BE2C (cell line): ENCODE results near the gene FAM118B.

Experiments used
- DNase-seq: peaks from one replicate; pipeline ENCODE4 v3.0.0-alpha.2; 2020
- H3K27me3 ChIP-seq: fragments of 250-450 bp; sonication (Bioruptor Pico); 2 replicates; pipeline ENCODE4 v1.5.1; 2020; ENCODE audit warnings: mild to moderate bottlenecking
- H3K36me3 ChIP-seq: fragments of 250-450 bp; sonication (Bioruptor Pico); 2 replicates; pipeline ENCODE4 v1.5.1; 2020; ENCODE audit warnings: mild to moderate bottlenecking
- H3K4me1 ChIP-seq: fragments of 250-450 bp; sonication (Bioruptor Pico); 2 replicates; pipeline ENCODE4 v1.5.1; 2020
- H3K4me3 ChIP-seq: 2 replicates; pipeline ENCODE4 v1.5.1; 2011; ENCODE audit warnings: low read depth, low read length
- H3K9me3 ChIP-seq: fragments of 250-450 bp; sonication (Bioruptor Pico); 2 replicates; pipeline ENCODE4 v1.5.1; 2020
- TF ChIP-seq, protein P1 (sequence below): IDR thresholded peaks from 2 replicates; pipeline ENCODE4 v1.5.1; 2012; ENCODE audit warnings: mild to moderate bottlenecking, low read depth, low read length

The FAM118B gene

GRCh38 chr11:126210871-126211235, 729 bp upstream of the FAM118B start:
- TF ChIP-seq, protein P1, sequence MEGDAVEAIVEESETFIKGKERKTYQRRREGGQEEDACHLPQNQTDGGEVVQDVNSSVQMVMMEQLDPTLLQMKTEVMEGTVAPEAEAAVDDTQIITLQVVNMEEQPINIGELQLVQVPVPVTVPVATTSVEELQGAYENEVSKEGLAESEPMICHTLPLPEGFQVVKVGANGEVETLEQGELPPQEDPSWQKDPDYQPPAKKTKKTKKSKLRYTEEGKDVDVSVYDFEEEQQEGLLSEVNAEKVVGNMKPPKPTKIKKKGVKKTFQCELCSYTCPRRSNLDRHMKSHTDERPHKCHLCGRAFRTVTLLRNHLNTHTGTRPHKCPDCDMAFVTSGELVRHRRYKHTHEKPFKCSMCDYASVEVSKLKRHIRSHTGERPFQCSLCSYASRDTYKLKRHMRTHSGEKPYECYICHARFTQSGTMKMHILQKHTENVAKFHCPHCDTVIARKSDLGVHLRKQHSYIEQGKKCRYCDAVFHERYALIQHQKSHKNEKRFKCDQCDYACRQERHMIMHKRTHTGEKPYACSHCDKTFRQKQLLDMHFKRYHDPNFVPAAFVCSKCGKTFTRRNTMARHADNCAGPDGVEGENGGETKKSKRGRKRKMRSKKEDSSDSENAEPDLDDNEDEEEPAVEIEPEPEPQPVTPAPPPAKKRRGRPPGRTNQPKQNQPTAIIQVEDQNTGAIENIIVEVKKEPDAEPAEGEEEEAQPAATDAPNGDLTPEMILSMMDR = no peak
- Histone ChIP-seq H3K27me3 (no peaks in the 10 kb centered on the region), H3K36me3 (peaks cover 35% of the 10 kb centered on the region), H3K4me1 (peaks cover 6% of the 10 kb centered on the region), H3K4me3 (peak overlapping the region; percentile 96), H3K9me3 (no peaks in the 10 kb centered on the region)
- no peak for DNase-seq

- Histone ChIP-seq H3K4me1 (peaks cover 6% of the 10 kb centered on the region), H3K27me3 (no peaks in the 10 kb centered on the region), H3K4me3 (peak overlapping the region; percentile 96), H3K9me3 (no peaks in the 10 kb centered on the region), H3K36me3 (peaks cover 21% of the 10 kb centered on the region)
- TF ChIP-seq, protein P1 = no peak
- DNase-seq = no peak
Measured at GRCh38 chr11:126212089-126212660, 593 bp downstream of the FAM118B start.

- no peaks in the 10 kb centered on the region for H3K9me3 ChIP-seq
- H3K27me3 ChIP-seq = no peaks in the 10 kb centered on the region
- no peak for DNase-seq
- H3K36me3 ChIP-seq = peaks cover 6% of the 10 kb centered on the region
- H3K4me1 ChIP-seq = peaks cover 6% of the 10 kb centered on the region
- TF ChIP-seq, protein P1 = no peak
- no peak overlapping the region for H3K4me3 ChIP-seq
Measured at GRCh38 chr11:126214441-126214840, 2.9 kb downstream of the FAM118B start.

DNA sequence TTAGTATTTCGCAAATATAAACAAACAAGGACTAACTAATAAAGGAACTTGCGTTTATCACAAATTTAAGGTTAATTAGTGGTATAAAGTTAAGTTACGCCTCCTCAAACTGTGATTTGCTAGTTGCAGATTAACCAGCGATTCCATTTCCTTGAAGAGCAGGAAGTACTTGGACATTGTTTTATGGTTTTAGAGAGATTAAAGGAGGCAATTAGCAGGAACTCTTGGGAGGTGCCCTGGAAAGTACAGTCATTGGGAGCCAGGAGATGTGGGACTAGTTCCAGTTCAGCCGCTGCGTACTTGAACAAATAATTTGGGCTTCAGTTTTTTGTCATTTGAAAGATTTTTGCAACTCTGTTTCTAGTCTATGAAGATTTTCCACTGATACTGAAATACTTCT, 3.3 kb downstream of the FAM118B start:
- Histone ChIP-seq H3K9me3 (no peaks in the 10 kb centered on the region), H3K4me1 (peaks cover 6% of the 10 kb centered on the region), H3K27me3 (no peaks in the 10 kb centered on the region), H3K36me3 (peaks cover 2% of the 10 kb centered on the region), H3K4me3 (no peak overlapping the region)
- TF ChIP-seq, protein P1 = no peak
- no peak for DNase-seq

- Histone ChIP-seq H3K4me1 (peaks cover 6% of the 10 kb centered on the region), H3K27me3 (no peaks in the 10 kb centered on the region), H3K4me3 (no peak overlapping the region), H3K9me3 (no peaks in the 10 kb centered on the region), H3K36me3 (no peaks in the 10 kb centered on the region; the same call in 1 of the 2 replicates)
- TF ChIP-seq, protein P1 = no peak
- no peak for DNase-seq
Measured at GRCh38 chr11:126216526-126217305, 5.1 kb downstream of the FAM118B start.

GRCh38 chr11:126217491-126217890, 5.9 kb downstream of the FAM118B start:
- TF ChIP-seq, protein P1 = no peak
- no peak for DNase-seq
- H3K9me3 ChIP-seq = no peaks in the 10 kb centered on the region
- no peaks in the 10 kb centered on the region for H3K27me3 ChIP-seq
- H3K4me1 ChIP-seq = peaks cover 6% of the 10 kb centered on the region
- no peaks in the 10 kb centered on the region; the same call in 1 of the 2 replicates for H3K36me3 ChIP-seq
- no peak overlapping the region for H3K4me3 ChIP-seq
